Measurements from ENCODE around the gene UXS1.

- TF ChIP-seq CTCF (conservative IDR thresholded peaks at IDR 0.05; ENCODE audit: low read depth, low read length) (no peak), EZH2phosphoT487 (IDR thresholded peaks at IDR 0.05; ENCODE audit: borderline replicate concordance, low read length) (no peak)
These were observed 96.8 kb downstream of the UXS1 start for GRCh38 chr2:106097038-106098000.
